Keratinocyte (primary cell): Measurements from ENCODE around the gene ACMSD. TPM values are rescaled to one million over a fixed set of nuclear protein-coding genes. Genes with fewer than 3 reads are reported as not detected.

Experiments used
- DNase-seq: peaks from one replicate; pipeline ENCODE4 v3.0.0-alpha.2; 2011; ENCODE audit warnings: low read depth, missing footprints, low spot score
- FAIRE-seq: peaks from 2 replicates; lab custom pipeline; 2011; peaks lifted over from hg19 to GRCh38; lab: Jason Lieb, UNC
- H2AFZ ChIP-seq: 2 replicates; pipeline ENCODE4 v1.6.0; 2012; ENCODE audit warnings: low read length, control low read depth, inconsistent platforms; ENCODE audit not compliant: control insufficient read depth
- H3K27ac ChIP-seq: 2 replicates; pipeline ENCODE4 v1.5.1; 2011; ENCODE audit warnings: low read length; ENCODE audit not compliant: control insufficient read depth, insufficient read depth
- H3K27me3 ChIP-seq: 3 replicates; pipeline ENCODE4 v1.6.0; 2011; ENCODE audit warnings: low read length; ENCODE audit not compliant: control insufficient read depth, insufficient read depth; ENCODE audit errors: extremely low read depth
- H3K36me3 ChIP-seq, 2 experiments: 2 replicates in 1 of 2; 3 replicates in 1 of 2; pipeline ENCODE4 v1.5.1; 2011; ENCODE audit warnings: low read length in 2 of 2, mild to moderate bottlenecking in 1 of 2; ENCODE audit not compliant: control insufficient read depth in 2 of 2, insufficient read depth in 2 of 2; ENCODE audit errors: extremely low read depth in 1 of 2
- H3K4me1 ChIP-seq: 3 replicates; pipeline ENCODE4 v1.5.1; 2011; ENCODE audit warnings: low read length; ENCODE audit not compliant: control insufficient read depth, insufficient read depth; ENCODE audit errors: extremely low read depth
- H3K4me2 ChIP-seq: 3 replicates; pipeline ENCODE4 v1.6.0; 2011; ENCODE audit warnings: low read depth, low read length; ENCODE audit not compliant: control insufficient read depth, insufficient read depth; ENCODE audit errors: extremely low read depth
- H3K4me3 ChIP-seq, 3 experiments: fragments of 200-600 bp in 1 of 3; sonication (generic) in 1 of 3; 2 replicates in 2 of 3; 3 replicates in 1 of 3; pipeline ENCODE4 v1.5.1; 2011 to 2016; ENCODE audit warnings: low read length in 3 of 3, mild to moderate bottlenecking in 3 of 3, control low read depth in 2 of 3, inconsistent platforms in 1 of 3, low read depth in 1 of 3, mixed read lengths in 1 of 3, mixed run types in 1 of 3, moderate library complexity in 1 of 3; ENCODE audit not compliant: control insufficient read depth in 2 of 3, insufficient read depth in 2 of 3; ENCODE audit errors: extremely low read depth in 1 of 3
- H3K79me2 ChIP-seq: 2 replicates; pipeline ENCODE4 v1.6.0; 2012; ENCODE audit warnings: low read length; ENCODE audit not compliant: control insufficient read depth, insufficient read depth
- H3K9ac ChIP-seq: 3 replicates; pipeline ENCODE4 v1.6.0; 2011; ENCODE audit warnings: low read length; ENCODE audit not compliant: control insufficient read depth, insufficient read depth; ENCODE audit errors: extremely low read depth
- H3K9me1 ChIP-seq: 3 replicates; pipeline ENCODE4 v1.6.0; 2011; ENCODE audit warnings: low read length; ENCODE audit not compliant: control insufficient read depth, insufficient read depth; ENCODE audit errors: extremely low read depth
- H3K9me3 ChIP-seq: 2 replicates; pipeline ENCODE4 v1.5.1; 2012; ENCODE audit warnings: low read depth, low read length; ENCODE audit not compliant: control insufficient read depth
- H4K20me1 ChIP-seq: 3 replicates; pipeline ENCODE4 v1.6.0; 2011; ENCODE audit warnings: low read length; ENCODE audit not compliant: control insufficient read depth, insufficient read depth; ENCODE audit errors: extremely low read depth
- CTCF ChIP-seq, 3 experiments: IDR thresholded peaks in 1 of 3; conservative IDR thresholded peaks in 1 of 3; optimal IDR thresholded peaks in 1 of 3; 2 replicates in 2 of 3; 3 replicates in 1 of 3; pipeline versions ENCODE3 to v1.5.1; 2011; ENCODE audit warnings: low read length in 3 of 3, mild to moderate bottlenecking in 3 of 3, moderate library complexity in 2 of 3, control low read depth in 1 of 3, inconsistent platforms in 1 of 3; ENCODE audit not compliant: insufficient read depth in 2 of 3; ENCODE audit errors: extremely low read depth in 1 of 3
- EZH2 ChIP-seq: IDR thresholded peaks from one replicate; pipeline ENCODE4 v1.6.1; 2012; ENCODE audit warnings: inconsistent platforms, mild to moderate bottlenecking, low read length, moderate library complexity
- dilution Hi-C: fragments of 300-500 bp; cut with MboI; formaldehyde crosslinking; loops from one replicate; pipeline ENCODE4 v1.7.0; 2020; ENCODE audit warnings: low sequenced_read_pairs; ENCODE audit not compliant: extremely low pct_ligation_motif_present
- polyA plus RNA-seq, 5 experiments: library from polyadenylated mRNA; depleted of rRNA in 3 of 5; stranded (reverse) in 3 of 5; stranded (forward) in 1 of 5; unstranded in 1 of 5; fragments of >200 nt; gene quantifications; 1 replicate in 1 of 5; 2 replicates in 3 of 5; 3 replicates in 1 of 5; pipeline versions ENCODE4 v1.2.1 to v1.2.3, GENCODE V29; 2011 to 2012; ENCODE audit warnings: missing spikeins in 2 of 5, low read depth in 1 of 5, low replicate concordance in 1 of 5

The ACMSD gene
- polyA plus RNA-seq, 1 donor (not counting 4 experiments of a cell fraction or from before 2014, with no cell fraction given), result not detected

- Histone ChIP-seq H3K79me2 (no peaks in the 10 kb centered on the region), H3K27ac (no peak overlapping the region), H3K9ac (no peak overlapping the region), H3K4me1 (no peaks in the 10 kb centered on the region), H3K27me3 (no peaks in the 10 kb centered on the region), H3K36me3 (no peaks in the 10 kb centered on the region), H3K4me3 (no peak overlapping the region), H3K9me1 (no peaks in the 10 kb centered on the region), H2AFZ (no peak overlapping the region), H3K4me2 (no peak overlapping the region), H4K20me1 (no peaks in the 10 kb centered on the region), H3K9me3 (no peaks in the 10 kb centered on the region)
- DNase-seq (no peak), FAIRE-seq (no peak)
- dilution Hi-C loops, result no loop called here
- no peak for TF ChIP-seq EZH2
- no peak for TF ChIP-seq CTCF (optimal IDR thresholded peaks at IDR 0.05 in 1 of 3, IDR thresholded peaks at IDR 0.05 in 1 of 3, conservative IDR thresholded peaks at IDR 0.05 in 1 of 3; ENCODE audit: extremely low read depth in 1 of 3, insufficient read depth in 2 of 3, low read length in 3 of 3)
Measured at GRCh38 chr2:134791616-134792015, 46.8 kb upstream of the ACMSD start.

DNA sequence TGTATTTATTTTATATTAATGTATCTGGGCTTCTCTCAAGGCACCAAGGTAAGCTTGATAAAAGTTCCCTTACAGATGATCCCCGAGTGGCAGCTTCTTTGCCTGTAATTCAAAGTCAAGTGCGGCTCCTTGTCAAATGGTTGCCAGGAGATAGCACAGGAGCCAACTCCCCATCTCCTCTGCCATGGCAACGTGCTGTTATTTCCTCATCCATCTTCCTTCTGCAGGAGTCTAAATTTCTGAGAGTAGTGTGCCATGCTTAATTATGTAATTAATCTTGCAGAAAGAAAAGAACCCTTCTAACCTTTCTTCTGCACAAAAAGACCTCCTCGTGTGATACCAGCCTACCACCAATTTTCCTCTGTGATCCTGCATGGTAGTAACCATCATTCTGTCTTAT, 46.2 kb upstream of the ACMSD start:
- Histone ChIP-seq H3K4me2 (no peak overlapping the region), H3K9me1 (no peaks in the 10 kb centered on the region), H3K9me3 (no peaks in the 10 kb centered on the region), H3K27me3 (no peaks in the 10 kb centered on the region), H3K4me1 (no peaks in the 10 kb centered on the region), H3K4me3 (no peak overlapping the region), H3K27ac (no peak overlapping the region), H3K79me2 (no peaks in the 10 kb centered on the region), H3K36me3 (no peaks in the 10 kb centered on the region), H4K20me1 (no peaks in the 10 kb centered on the region), H3K9ac (no peak overlapping the region), H2AFZ (no peak overlapping the region)
- no peak for FAIRE-seq
- TF ChIP-seq EZH2, result no peak
- no peak for TF ChIP-seq CTCF (optimal IDR thresholded peaks at IDR 0.05 in 1 of 3, IDR thresholded peaks at IDR 0.05 in 1 of 3, conservative IDR thresholded peaks at IDR 0.05 in 1 of 3; ENCODE audit: extremely low read depth in 1 of 3, insufficient read depth in 2 of 3, low read length in 3 of 3)
- no peak for DNase-seq
- dilution Hi-C loops, result no loop called here
